Endothelial cell of hepatic sinusoid (primary cell): ENCODE measurements around the gene MRPL49.

Experiments
- in situ Hi-C: cut with HindIII; loops from 2 replicates; pipeline ENCODE4 v1.10.0; 2017; ENCODE audit warnings: low sequenced_read_pairs

MRPL49 gene

GRCh38 chr11:65102142-65103095 is 19.7 kb upstream of the MRPL49 start:
- in situ Hi-C loops, result no loop called here

- in situ Hi-C loops, result no loop called here
These were observed 18.6 kb upstream of the MRPL49 start for GRCh38 chr11:65103476-65103875.

DNA sequence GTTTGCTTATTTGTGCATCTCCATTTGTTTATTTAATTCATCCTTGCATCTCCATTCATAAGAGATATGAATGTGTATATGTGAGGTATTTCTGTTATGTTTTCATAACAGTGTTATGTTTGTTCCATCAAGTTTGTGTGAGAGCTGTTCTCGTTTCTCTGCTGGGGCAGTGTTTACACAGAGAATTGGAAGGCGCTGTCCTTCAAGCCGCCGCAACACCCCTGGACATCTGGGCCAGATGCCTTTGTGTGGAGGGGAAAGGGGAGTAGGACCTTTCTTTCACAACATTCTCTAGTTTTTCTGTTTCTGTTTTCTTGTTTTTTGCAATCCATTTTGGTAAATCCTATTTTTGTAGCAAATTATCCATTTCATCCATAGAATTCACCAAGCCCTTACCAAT is 17.5 kb upstream of the MRPL49 start:
- in situ Hi-C loops, result no loop called here

- in situ Hi-C loops, result no loop called here
These were observed 15.0 kb upstream of the MRPL49 start for GRCh38 chr11:65107078-65107477.

DNA sequence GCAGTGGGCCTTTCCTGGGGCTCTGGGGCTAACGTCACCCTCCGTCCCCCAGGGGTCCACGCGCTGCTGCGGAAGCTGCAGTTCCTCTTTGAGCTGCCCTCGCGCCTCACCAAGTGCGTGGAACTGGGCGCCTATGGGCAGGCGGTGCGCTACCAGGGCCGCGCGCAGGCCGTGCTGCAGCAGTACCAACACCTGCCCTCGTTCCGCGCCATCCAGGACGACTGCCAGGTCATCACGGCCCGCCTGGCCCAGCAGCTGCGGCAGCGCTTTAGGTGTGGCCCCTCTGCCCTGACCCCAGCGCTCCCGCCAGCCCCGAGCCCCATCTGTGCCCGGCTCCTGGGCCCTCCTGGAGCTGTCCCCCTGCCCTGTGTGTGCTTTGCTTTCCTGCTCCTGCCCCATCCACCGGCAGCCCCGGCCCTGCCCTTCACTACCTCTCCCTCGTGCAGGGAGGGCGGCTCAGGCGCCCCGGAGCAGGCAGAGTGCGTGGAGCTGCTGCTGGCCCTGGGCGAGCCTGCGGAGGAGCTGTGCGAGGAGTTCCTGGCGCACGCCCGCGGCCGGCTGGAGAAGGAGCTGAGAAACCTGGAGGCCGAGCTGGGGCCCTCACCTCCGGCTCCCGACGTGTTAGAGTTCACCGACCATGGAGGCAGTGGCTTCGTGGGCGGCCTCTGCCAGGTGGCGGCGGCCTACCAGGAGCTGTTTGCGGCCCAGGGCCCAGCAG is 14.2 kb upstream of the MRPL49 start:
- in situ Hi-C loops, result no loop called here

- in situ Hi-C loops, result no loop called here
These were observed 13.5 kb upstream of the MRPL49 start for GRCh38 chr11:65108469-65109123.

- in situ Hi-C loops, result no loop called here
These were observed 12.6 kb upstream of the MRPL49 start for GRCh38 chr11:65109231-65110198.

DNA sequence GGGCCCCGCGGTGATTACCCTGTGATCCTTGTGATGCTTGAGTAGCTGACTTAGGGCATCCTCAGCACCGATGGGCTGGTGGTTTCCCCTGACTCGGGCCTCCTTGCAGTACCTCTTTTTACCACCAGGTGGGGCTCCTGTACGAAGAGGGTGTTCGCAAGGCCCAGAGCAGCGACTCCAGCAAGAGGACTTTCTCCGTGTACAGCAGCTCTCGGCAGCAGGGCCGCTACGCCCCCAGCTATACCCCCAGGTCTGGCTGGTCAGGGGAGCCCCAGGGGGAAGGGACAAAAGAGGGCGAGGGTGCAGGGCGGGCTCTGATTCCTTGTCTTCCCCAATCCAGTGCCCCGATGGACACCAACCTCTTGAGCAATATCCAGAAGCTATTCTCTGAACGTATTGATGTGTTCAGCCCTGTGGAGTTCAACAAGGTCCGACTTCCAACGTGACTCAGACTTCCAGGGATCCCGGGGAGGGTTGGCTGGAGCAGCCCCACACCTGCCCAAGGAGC is 11.7 kb upstream of the MRPL49 start:
- in situ Hi-C loops, result no loop called here

- in situ Hi-C loops, result no loop called here
These were observed 10.9 kb upstream of the MRPL49 start for GRCh38 chr11:65111159-65111743.

DNA sequence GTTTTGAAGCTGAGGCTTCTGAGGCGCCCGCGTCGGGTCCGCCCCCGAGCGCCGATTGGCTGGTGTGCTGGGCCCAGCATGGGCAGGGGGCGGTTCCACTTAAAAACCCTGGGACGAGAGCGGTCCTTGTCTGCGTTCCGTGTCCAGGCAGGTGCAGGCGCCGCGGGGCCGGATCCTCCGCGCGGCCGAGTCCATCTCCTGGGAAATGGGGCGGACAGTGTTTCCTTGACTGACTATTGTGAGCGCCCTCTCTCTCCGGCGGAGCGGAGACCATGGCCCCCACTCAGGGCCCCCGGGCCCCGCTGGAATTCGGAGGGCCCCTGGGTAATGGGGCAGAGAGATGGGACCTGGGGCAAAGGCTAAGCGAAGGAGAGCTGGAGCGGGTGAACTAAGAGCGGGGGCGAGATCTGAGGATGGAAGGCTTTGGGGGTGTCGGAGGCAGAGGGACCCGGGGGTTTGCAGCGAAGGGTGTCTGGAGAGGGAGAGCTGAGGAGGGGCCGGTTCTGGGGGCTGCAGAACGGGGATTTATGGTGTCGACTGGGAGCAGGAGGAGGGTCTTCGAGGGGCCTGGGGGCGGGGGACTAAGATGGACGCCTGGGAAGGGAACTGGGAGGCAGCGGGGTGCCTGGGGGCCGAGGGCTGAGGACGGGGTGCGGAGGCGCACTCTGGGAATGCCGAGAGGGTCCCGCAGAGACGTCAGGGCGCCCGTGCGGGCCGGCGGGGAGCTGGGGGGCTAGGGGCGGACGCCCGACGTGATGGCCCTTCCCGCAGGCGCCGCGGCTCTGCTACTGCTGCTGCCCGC is 10.2 kb upstream of the MRPL49 start, which contains the start of gene TM7SF2:
TSS of gene TM7SF2 (plus strand) at position 129 of the 802 bp plus-strand sequence. CDS start at position 273, 144 bp downstream.
- in situ Hi-C loops, result no loop called here

GRCh38 chr11:65112546-65113360 is 9.4 kb upstream of the MRPL49 start:
- in situ Hi-C loops, result no loop called here

GRCh38 chr11:65113361-65113756 is 8.8 kb upstream of the MRPL49 start:
- in situ Hi-C loops, result no loop called here

- in situ Hi-C loops, result no loop called here
These were observed 8.3 kb upstream of the MRPL49 start for GRCh38 chr11:65113839-65114238.

DNA sequence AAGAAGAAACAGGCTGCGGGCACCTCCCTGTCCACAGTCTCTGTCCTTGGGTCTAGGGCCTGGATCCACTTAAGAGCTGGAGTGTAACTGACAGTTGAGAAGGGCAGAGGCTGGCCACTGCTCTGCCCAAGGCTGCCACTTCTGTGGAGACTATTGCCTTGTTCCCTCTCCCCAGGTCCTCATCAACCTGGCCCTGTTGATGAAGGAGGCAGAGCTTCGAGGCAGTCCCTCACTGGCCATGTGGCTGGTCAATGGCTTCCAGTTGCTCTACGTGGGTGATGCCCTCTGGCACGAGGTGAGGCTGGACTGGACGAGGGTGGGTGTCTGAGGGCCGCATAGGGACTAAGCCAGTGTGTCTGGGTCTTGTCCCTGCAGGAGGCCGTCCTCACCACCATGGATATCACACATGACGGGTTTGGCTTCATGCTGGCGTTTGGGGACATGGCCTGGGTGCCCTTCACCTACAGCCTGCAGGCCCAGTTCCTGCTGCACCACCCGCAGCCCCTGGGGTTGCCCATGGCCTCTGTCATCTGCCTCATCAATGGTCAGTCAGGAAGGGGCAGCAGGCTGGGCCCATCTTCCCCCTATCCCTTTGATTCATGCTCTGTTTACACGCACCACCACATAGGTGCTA is 7.5 kb upstream of the MRPL49 start:
- in situ Hi-C loops, result loop anchor here (5.0 kb wide), 1 partner anchor 98 kb away; no protein-coding TSS in a partner anchor

DNA sequence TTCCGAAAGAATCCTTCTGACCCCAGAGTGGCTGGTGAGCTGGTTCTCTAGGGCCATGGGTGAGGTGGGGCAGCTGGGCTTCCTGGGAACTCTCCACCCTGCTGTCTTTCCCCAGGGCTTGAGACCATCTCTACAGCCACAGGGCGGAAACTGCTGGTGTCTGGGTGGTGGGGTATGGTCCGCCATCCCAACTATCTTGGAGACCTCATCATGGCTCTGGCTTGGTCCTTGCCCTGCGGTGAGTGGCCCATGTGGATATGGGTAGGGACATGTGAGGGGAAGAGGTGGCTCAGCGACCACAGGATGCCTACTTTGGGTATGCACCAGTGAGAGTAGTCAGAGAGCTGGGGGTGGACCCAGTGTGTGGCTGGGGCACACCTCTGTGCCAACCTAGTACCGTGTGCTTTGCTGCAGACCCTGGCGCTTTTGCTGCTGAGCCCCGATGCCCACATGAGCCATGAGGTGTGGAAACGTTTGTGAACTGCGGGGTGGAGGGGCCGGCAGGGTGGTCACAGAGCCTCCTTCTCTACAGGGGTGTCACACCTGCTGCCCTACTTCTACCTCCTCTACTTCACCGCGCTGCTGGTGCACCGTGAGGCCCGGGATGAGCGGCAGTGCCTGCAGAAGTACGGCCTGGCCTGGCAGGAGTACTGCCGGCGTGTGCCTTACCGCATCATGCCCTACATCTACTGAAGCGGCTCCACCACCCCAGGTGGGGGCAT is 6.6 kb upstream of the MRPL49 start:
- in situ Hi-C loops, result loop anchor here (5.0 kb wide), 1 partner anchor 97 kb away; no protein-coding TSS in a partner anchor

- in situ Hi-C loops, result loop anchor here (5.0 kb wide), 1 partner anchor 96 kb away; no protein-coding TSS in a partner anchor
These were observed 5.5 kb upstream of the MRPL49 start for GRCh38 chr11:65116370-65117205.
